OCI-LY3 (cell line): Measurements from ENCODE around the gene LLPH.

Source experiments
- H2AFZ ChIP-seq: fragments of 200-600, 300-600 bp; shearing (Covaris generic); 2 replicates; pipeline ENCODE4 v1.6.0; 2014; ENCODE audit warnings: antibody characterized with exemption, low read depth, low read length
- H3K27ac ChIP-seq: fragments of 200-600, 300-600 bp; sonication (generic); 2 replicates; pipeline ENCODE4 v1.5.1; 2014; ENCODE audit warnings: mild to moderate bottlenecking, low read length, moderate library complexity, mixed read lengths
- H3K27me3 ChIP-seq: fragments of 200-600, 300-600 bp; sonication (generic); 2 replicates; pipeline ENCODE4 v1.6.1; 2014; ENCODE audit warnings: low read depth, low read length, mixed read lengths
- H3K36me3 ChIP-seq: fragments of 200-600, 300-600 bp; sonication (generic); replicated peaks from 2 replicates; pipeline ENCODE3; 2014; ENCODE audit warnings: low read depth, low read length, mixed read lengths
- H3K4me1 ChIP-seq: fragments of 300-600, 200-600 bp; sonication (generic); 2 replicates; pipeline ENCODE4 v1.6.1; 2014; ENCODE audit warnings: low read length, mixed read lengths
- H3K4me2 ChIP-seq: fragments of 200-600, 300-600 bp; sonication (generic); 2 replicates; pipeline ENCODE4 v1.6.1; 2014; ENCODE audit warnings: low read length, mixed read lengths
- H3K4me3 ChIP-seq: fragments of 300-600, 200-600 bp; sonication (generic); 2 replicates; pipeline ENCODE4 v1.5.1; 2014; ENCODE audit warnings: antibody characterized with exemption, mild to moderate bottlenecking, low read length, moderate library complexity
- H3K79me2 ChIP-seq: fragments of 300-600, 200-600 bp; shearing (Covaris generic); 2 replicates; pipeline ENCODE4 v1.6.1; 2014; ENCODE audit warnings: mild to moderate bottlenecking, low read length, mixed read lengths
- H3K9ac ChIP-seq: fragments of 300-600, 200-600 bp; shearing (Covaris generic); 2 replicates; pipeline ENCODE4 v1.6.0; 2014; ENCODE audit warnings: mild to moderate bottlenecking, low read length, moderate library complexity
- H3K9me3 ChIP-seq: fragments of 200-600, 300-600 bp; shearing (Covaris generic); 2 replicates; pipeline ENCODE4 v1.6.1; 2014; ENCODE audit warnings: low read length, mixed read lengths; ENCODE audit not compliant: insufficient read depth
- H4K20me1 ChIP-seq: fragments of 200-600, 300-600 bp; sonication (generic); 2 replicates; pipeline ENCODE4 v1.6.1; 2016; ENCODE audit warnings: low read length, mixed read lengths; ENCODE audit not compliant: insufficient read depth
- CTCF ChIP-seq: fragments of 200-600, 300-600 bp; sonication (generic); IDR thresholded peaks from 2 replicates; pipeline ENCODE4 v1.5.1; 2014; ENCODE audit warnings: antibody characterized with exemption, low read length, low read depth
- EZH2phosphoT487 ChIP-seq: fragments of 200-600 bp; shearing (Covaris generic); IDR thresholded peaks from 2 replicates; pipeline ENCODE4 v1.6.1; 2018; ENCODE audit warnings: antibody characterized with exemption, mixed run types, low read depth

LLPH gene

GRCh38 chr12:66159123-66159522 is 28.6 kb upstream of the LLPH start:
- H3K36me3 ChIP-seq: peaks cover 15% of the 10 kb centered on the region
- TF ChIP-seq CTCF: no peak
- no peak for TF ChIP-seq EZH2phosphoT487
- peaks cover 8% of the 10 kb centered on the region for H3K4me1 ChIP-seq
- no peak overlapping the region for H2AFZ ChIP-seq
- no peak overlapping the region for H3K27ac ChIP-seq
- H3K4me2 ChIP-seq: no peak overlapping the region
- H3K4me3 ChIP-seq: no peak overlapping the region
- no peak overlapping the region for H3K9ac ChIP-seq
- H3K9me3 ChIP-seq: no peaks in the 10 kb centered on the region
- H3K79me2 ChIP-seq: peaks cover 42% of the 10 kb centered on the region
- H3K27me3 ChIP-seq: no peaks in the 10 kb centered on the region
- peaks cover 14% of the 10 kb centered on the region for H4K20me1 ChIP-seq

DNA sequence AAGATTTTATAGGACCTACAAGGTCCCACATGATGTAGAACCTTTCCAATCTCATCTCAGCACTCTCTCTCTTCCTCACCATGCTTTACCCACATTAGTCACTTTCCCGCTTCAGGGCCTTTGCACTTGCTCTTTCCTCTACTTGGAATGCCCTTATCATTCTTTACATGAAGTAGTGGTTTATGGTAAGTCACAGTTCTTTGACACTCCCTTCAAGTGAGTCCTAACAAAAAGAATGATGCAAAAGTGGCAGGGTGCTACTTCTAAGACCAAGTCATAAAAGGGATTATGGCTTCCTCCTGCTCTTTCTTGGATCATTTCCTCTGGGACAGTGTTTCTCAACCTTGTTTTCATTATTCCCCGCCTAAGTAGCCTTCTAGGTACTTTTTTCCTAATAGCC is 26.1 kb upstream of the LLPH start:
- Histone ChIP-seq H3K27me3 (no peaks in the 10 kb centered on the region), H2AFZ (no peak overlapping the region), H3K4me1 (peaks cover 4% of the 10 kb centered on the region; the same call in 1 of the 2 replicates), H3K4me3 (no peak overlapping the region), H3K4me2 (no peak overlapping the region), H3K36me3 (peaks cover 15% of the 10 kb centered on the region), H3K9ac (no peak overlapping the region), H3K9me3 (no peaks in the 10 kb centered on the region), H3K79me2 (peaks cover 18% of the 10 kb centered on the region), H3K27ac (no peak overlapping the region), H4K20me1 (peaks cover 10% of the 10 kb centered on the region)
- no peak for TF ChIP-seq CTCF
- no peak for TF ChIP-seq EZH2phosphoT487

GRCh38 chr12:66154776-66155175 is 24.2 kb upstream of the LLPH start:
- H3K27ac ChIP-seq: no peak overlapping the region
- no peak overlapping the region for H3K9ac ChIP-seq
- no peaks in the 10 kb centered on the region for H3K27me3 ChIP-seq
- TF ChIP-seq CTCF (no peak), EZH2phosphoT487 (no peak)
- H4K20me1 ChIP-seq: peaks cover 6% of the 10 kb centered on the region
- no peak overlapping the region for H3K4me3 ChIP-seq
- H3K36me3 ChIP-seq: peaks cover 14% of the 10 kb centered on the region
- H2AFZ ChIP-seq: no peak overlapping the region
- no peaks in the 10 kb centered on the region for H3K9me3 ChIP-seq
- peaks cover 7% of the 10 kb centered on the region; the same call in 1 of the 2 replicates for H3K79me2 ChIP-seq
- H3K4me2 ChIP-seq: no peak overlapping the region
- peaks cover 4% of the 10 kb centered on the region; the same call in 1 of the 2 replicates for H3K4me1 ChIP-seq

GRCh38 chr12:66152732-66153131 is 22.2 kb upstream of the LLPH start:
- Histone ChIP-seq H3K27ac (no peak overlapping the region), H3K79me2 (peaks cover 4% of the 10 kb centered on the region; the same call in 1 of the 2 replicates), H3K4me1 (peaks cover 4% of the 10 kb centered on the region; the same call in 1 of the 2 replicates), H3K4me2 (no peak overlapping the region), H3K36me3 (peaks cover 3% of the 10 kb centered on the region), H3K9me3 (no peaks in the 10 kb centered on the region), H3K4me3 (no peak overlapping the region), H4K20me1 (peaks cover 6% of the 10 kb centered on the region), H3K9ac (no peak overlapping the region), H2AFZ (no peak overlapping the region), H3K27me3 (no peaks in the 10 kb centered on the region)
- no peak for TF ChIP-seq EZH2phosphoT487
- TF ChIP-seq CTCF: no peak
